Transverse colon (tissue), 4 donors: ENCODE data around the gene STX10. TPM values are rescaled to one million over a fixed set of nuclear protein-coding genes. Genes with fewer than 3 reads are reported as not detected.

ENCODE experiments used
- DNase-seq: peaks from one replicate; pipeline ENCODE4 v3.0.0-alpha.2; 2019
- H3K27ac ChIP-seq, 4 donors: fragments of 200-600 bp; sonication (generic); 2 replicates each; pipeline ENCODE4 v1.5.1; 2016 to 2018; ENCODE audit warnings: inconsistent platforms in 4 of 4
- H3K27me3 ChIP-seq: fragments of 200-600 bp; sonication (generic); 2 replicates; pipeline ENCODE4 v1.5.1; 2017; ENCODE audit warnings: inconsistent platforms
- H3K36me3 ChIP-seq, 4 donors: fragments of 200-600 bp; sonication (generic); 2 replicates each; pipeline ENCODE4 v1.5.1; 2017 to 2019; ENCODE audit warnings: inconsistent platforms in 4 of 4
- H3K4me1 ChIP-seq, 4 donors: fragments of 200-600 bp; sonication (generic); 2 replicates each; pipeline ENCODE4 v1.5.1; 2017 to 2020; ENCODE audit warnings: inconsistent platforms in 4 of 4
- H3K4me3 ChIP-seq, 4 donors: fragments of 200-600 bp; sonication (generic); 1 replicate in 1 of 4; 2 replicates in 3 of 4; pipeline versions ENCODE4 v1.5.1 to v1.6.1; 2017 to 2019; ENCODE audit warnings: inconsistent platforms in 4 of 4
- H3K9me3 ChIP-seq, 2 donors: fragments of 200-600 bp; sonication (generic); 2 replicates each; pipeline ENCODE4 v1.5.1; 2017 to 2019; ENCODE audit warnings: inconsistent platforms in 2 of 2
- CTCF ChIP-seq, 5 experiments: fragments of 200-600 bp in 3 of 5; fragments of 450-650 bp in 2 of 5; sonication (generic) in 3 of 5; IDR thresholded peaks; 1 replicate in 2 of 5; 2 replicates in 3 of 5; pipeline ENCODE4 v1.5.1; 2016 to 2017; ENCODE audit warnings: antibody characterized with exemption in 5 of 5, inconsistent platforms in 3 of 5, mild to moderate bottlenecking in 2 of 5, moderate library complexity in 1 of 5
- EP300 ChIP-seq: sonication (generic); formaldehyde crosslinking; IDR thresholded peaks from one replicate; pipeline ENCODE4 v1.6.1; 2017; ENCODE audit warnings: antibody characterized with exemption, low read depth
- POLR2A ChIP-seq: fragments of 450-650 bp; IDR thresholded peaks from one replicate; pipeline ENCODE4 v1.6.1; 2016; ENCODE audit warnings: antibody characterized with exemption, mild to moderate bottlenecking, moderate library complexity
- POLR2AphosphoS5 ChIP-seq, 3 donors: sonication (generic); formaldehyde crosslinking; IDR thresholded peaks; one replicate each; pipeline ENCODE4 v1.6.1; 2016; ENCODE audit warnings: antibody characterized with exemption in 3 of 3
- WGBS, 2 donors: methylation state at CpG; one replicate each; pipeline ENCODE4 v1.1.5; 2018; ENCODE audit warnings: low coverage in 1 of 2; 5-methylcytosine and 5-hydroxymethylcytosine counted together
- in situ Hi-C, 4 donors: fragments of 200-750 bp; cut with MboI; loops; one replicate each; pipeline versions ENCODE4 v1.15.0 to v1.15.1; 2017; ENCODE audit warnings: low sequenced_read_pairs in 3 of 4, low pct_ligation_motif_present in 1 of 4, low pct_unique_long_range_greater_than_20kb in 1 of 4
- intact Hi-C: fragments of 100-400 bp; cut with DNase I; formaldehyde crosslinking; loops from one replicate; pipeline ENCODE4 v1.15.1; 2023; ENCODE audit warnings: low total_unique reads
- total RNA-seq, 4 donors: library from RNA; depleted of rRNA; stranded (reverse); fragments of >200 nt; gene quantifications; one replicate each; pipeline ENCODE4 v1.1.0, GENCODE V29; 2016

STX10 gene
- total RNA-seq, 4 donors from 2014 or later = 69.7 to 164 (median 84.2) TPM

GRCh38 chr19:13128583-13128982 is 21.6 kb downstream of the STX10 start:
- 75% methylated on average over 1 of the region's 1 CpG; no CpG with 5 or more reads in 1 of the 2 donors for WGBS, 2 donors
- H3K27ac ChIP-seq = no peak overlapping the region
- H3K9me3 ChIP-seq = no peaks in the 10 kb centered on the region
- no peak for TF ChIP-seq POLR2A
- H3K4me1 ChIP-seq = peaks cover 0 to 3% (median 0%) of the 10 kb centered on the region in 4 donors
- no peak overlapping the region for H3K4me3 ChIP-seq
- no peak for DNase-seq
- no peaks in the 10 kb centered on the region for H3K36me3 ChIP-seq
- H3K27me3 ChIP-seq = no peaks in the 10 kb centered on the region
- intact Hi-C loops (loop anchor here (5.0 kb wide), 1 partner anchor 134 kb away; no protein-coding TSS in a partner anchor), in situ Hi-C loops (no loop called here)

- no peaks in the 10 kb centered on the region for H3K9me3 ChIP-seq
- H3K36me3 ChIP-seq = no peaks in the 10 kb centered on the region
- TF ChIP-seq EP300 (no peak), POLR2A (no peak), POLR2AphosphoS5 (IDR thresholded peaks at IDR 0.05) (no peak), CTCF (IDR thresholded peaks at IDR 0.05) (no peak)
- WGBS, 2 donors = 60 to 92% methylated on average over 2 to 6 of the region's 6 CpGs
- no peaks in the 10 kb centered on the region for H3K4me1 ChIP-seq
- H3K27me3 ChIP-seq = no peaks in the 10 kb centered on the region
- no peak overlapping the region for H3K4me3 ChIP-seq
- intact Hi-C loops (loop anchor here (5.0 kb wide), 1 partner anchor 134 kb away; no protein-coding TSS in a partner anchor), in situ Hi-C loops (no loop called here)
- no peak for DNase-seq
- no peak overlapping the region for H3K27ac ChIP-seq
Measured at GRCh38 chr19:13127811-13128575, 22.2 kb downstream of the STX10 start.

GRCh38 chr19:13127051-13127450 is 23.1 kb downstream of the STX10 start:
- no peak for TF ChIP-seq CTCF (IDR thresholded peaks at IDR 0.05)
- no peak for TF ChIP-seq POLR2A
- no peak for TF ChIP-seq EP300
- TF ChIP-seq POLR2AphosphoS5 (IDR thresholded peaks at IDR 0.05) = no peak
- in situ Hi-C loops = no loop called here
- H3K4me1 ChIP-seq = no peaks in the 10 kb centered on the region
- H3K27ac ChIP-seq = no peak overlapping the region
- intact Hi-C loops = loop anchor here (5.0 kb wide), 1 partner anchor 135 kb away; no protein-coding TSS in a partner anchor
- no peak overlapping the region for H3K4me3 ChIP-seq
- WGBS, 2 donors = 88% methylated on average over 9 of the region's 9 CpGs; no CpG with 5 or more reads in 1 of the 2 donors
- DNase-seq = no peak
- no peaks in the 10 kb centered on the region for H3K9me3 ChIP-seq
- H3K36me3 ChIP-seq = no peaks in the 10 kb centered on the region
- H3K27me3 ChIP-seq = no peaks in the 10 kb centered on the region

- in situ Hi-C loops = loop anchor here in 1 of 4 donors (25.0 kb wide), 1 partner anchor 139 kb away; no protein-coding TSS in a partner anchor
- 94 to 100% methylated on average over 6 to 20 of the region's 20 CpGs for WGBS, 2 donors
- no peak overlapping the region for H3K4me3 ChIP-seq
Measured at GRCh38 chr19:13122980-13123957, 26.9 kb downstream of the STX10 start.

More at GRCh38 chr19:13122980-13123957, 26.9 kb downstream of the STX10 start:
- Histone ChIP-seq H3K9me3 (no peaks in the 10 kb centered on the region), H3K4me1 (peaks cover 6 to 19% (median 15%) of the 10 kb centered on the region in 4 donors), H3K27ac (no peak overlapping the region), H3K27me3 (no peaks in the 10 kb centered on the region), H3K36me3 (no peaks in the 10 kb centered on the region)
- intact Hi-C loops = no loop called here
- no peak for DNase-seq
- no peak for TF ChIP-seq POLR2A
- TF ChIP-seq CTCF (IDR thresholded peaks at IDR 0.05) = no peak
- TF ChIP-seq POLR2AphosphoS5 (IDR thresholded peaks at IDR 0.05) = no peak
- TF ChIP-seq EP300 = no peak
